Embryonic facial prominence (tissue), 1 donor: Measurements from ENCODE around the gene AP5B1.
A peak's percentile ranks its signal among the peaks of the same experiment; 100 is the strongest.

ENCODE experiments used
- DNase-seq: peaks from one replicate; pipeline ENCODE4 v3.0.0-alpha.2; 2016; ENCODE audit errors: extremely low spot score

AP5B1 gene

GRCh38 chr11:65780770-65781151 is at the start of gene AP5B1:
Gene AP5B1 (minus strand): TSS chr11:65780976. CDS start chr11:65780591, 385 bp downstream.
- no peak for DNase-seq

- no peak for DNase-seq
Observed at GRCh38 chr11:65829459-65829858, 48.7 kb upstream of the AP5B1 start.

GRCh38 chr11:65826984-65827735 is 46.4 kb upstream of the AP5B1 start:
- no peak for DNase-seq

GRCh38 chr11:65822776-65823528 is 42.2 kb upstream of the AP5B1 start:
- DNase-seq: no peak

GRCh38 chr11:65821107-65821506 is 40.3 kb upstream of the AP5B1 start:
- DNase-seq: no peak

- peak; percentile 73 for DNase-seq
Observed at GRCh38 chr11:65817835-65818680, 37.3 kb upstream of the AP5B1 start.

GRCh38 chr11:65817312-65817834 is 36.6 kb upstream of the AP5B1 start:
- no peak for DNase-seq

- DNase-seq: no peak
Observed at GRCh38 chr11:65816696-65817095, 35.9 kb upstream of the AP5B1 start.

GRCh38 chr11:65814986-65815565 is 34.3 kb upstream of the AP5B1 start:
- no peak for DNase-seq

- no peak for DNase-seq
Observed at GRCh38 chr11:65814131-65814985, 33.6 kb upstream of the AP5B1 start.

GRCh38 chr11:65811764-65812475 is 31.1 kb upstream of the AP5B1 start:
- DNase-seq: no peak

GRCh38 chr11:65810046-65810868 is 29.5 kb upstream of the AP5B1 start:
- no peak for DNase-seq

- no peak for DNase-seq
Observed at GRCh38 chr11:65809496-65809895, 28.7 kb upstream of the AP5B1 start.

- no peak for DNase-seq
Observed at GRCh38 chr11:65808744-65809341, 28.1 kb upstream of the AP5B1 start.

- DNase-seq: no peak
Observed at GRCh38 chr11:65806979-65807378, 26.2 kb upstream of the AP5B1 start.

GRCh38 chr11:65803797-65804492 is 23.2 kb upstream of the AP5B1 start:
- no peak for DNase-seq

- DNase-seq: no peak
Observed at GRCh38 chr11:65802841-65803240, 22.1 kb upstream of the AP5B1 start.
